Activated CD8-positive, alpha-beta memory T cell treated with anti-CD3 and anti-CD28 coated beads, Interleukin-2, amount 50 U/mL, for 48 hours (primary cell): Measurements from ENCODE around the gene PRKN.
"Not testable (repeated sequence)": the region's sequence is repeated elsewhere in the genome, so short reads cannot be mapped to it uniquely, and the experiment has no call there.

ENCODE experiments used
- DNase-seq: peaks from one replicate; pipeline ENCODE4 v3.0.0-alpha.2; 2020

Gene PRKN

DNA sequence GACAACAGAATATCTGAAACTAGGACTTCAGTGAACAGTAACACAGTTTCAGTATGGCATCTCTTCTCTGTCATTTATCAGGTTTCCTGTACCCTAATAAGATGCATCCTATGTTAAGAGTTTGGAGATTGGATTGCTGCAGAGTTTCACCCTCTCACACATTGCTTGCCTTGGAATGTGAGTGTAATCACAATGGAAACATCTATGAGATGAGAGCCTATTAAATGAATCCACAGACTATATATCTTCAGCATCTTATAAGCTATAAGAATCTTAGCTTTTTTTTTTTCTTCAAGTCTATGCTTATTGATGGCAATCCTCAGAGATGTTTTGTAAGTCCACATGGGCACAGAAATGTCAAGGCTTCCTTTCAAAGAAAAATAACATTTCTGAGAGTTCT lies 292.5 kb downstream of the PRKN start:
- DNase-seq = no peak

DNA sequence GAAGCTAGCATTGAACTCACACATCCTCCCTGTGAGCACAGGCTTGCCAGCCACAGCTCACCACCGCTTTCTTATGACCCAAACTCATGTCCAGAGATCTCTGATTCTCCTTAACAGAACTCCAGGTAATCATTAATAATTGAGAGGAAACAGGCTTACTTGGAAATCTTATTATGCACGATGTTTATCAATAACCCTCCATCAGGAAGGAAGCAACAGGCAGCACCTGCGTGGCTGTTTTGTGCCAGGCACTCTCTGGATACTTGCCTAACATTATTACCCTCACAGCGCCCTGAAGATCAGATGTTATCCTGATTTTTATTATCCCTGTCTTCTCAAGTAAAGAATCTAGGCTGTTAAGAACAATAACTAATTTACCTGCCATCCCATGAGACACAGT lies 306.6 kb downstream of the PRKN start:
- no peak for DNase-seq

DNA sequence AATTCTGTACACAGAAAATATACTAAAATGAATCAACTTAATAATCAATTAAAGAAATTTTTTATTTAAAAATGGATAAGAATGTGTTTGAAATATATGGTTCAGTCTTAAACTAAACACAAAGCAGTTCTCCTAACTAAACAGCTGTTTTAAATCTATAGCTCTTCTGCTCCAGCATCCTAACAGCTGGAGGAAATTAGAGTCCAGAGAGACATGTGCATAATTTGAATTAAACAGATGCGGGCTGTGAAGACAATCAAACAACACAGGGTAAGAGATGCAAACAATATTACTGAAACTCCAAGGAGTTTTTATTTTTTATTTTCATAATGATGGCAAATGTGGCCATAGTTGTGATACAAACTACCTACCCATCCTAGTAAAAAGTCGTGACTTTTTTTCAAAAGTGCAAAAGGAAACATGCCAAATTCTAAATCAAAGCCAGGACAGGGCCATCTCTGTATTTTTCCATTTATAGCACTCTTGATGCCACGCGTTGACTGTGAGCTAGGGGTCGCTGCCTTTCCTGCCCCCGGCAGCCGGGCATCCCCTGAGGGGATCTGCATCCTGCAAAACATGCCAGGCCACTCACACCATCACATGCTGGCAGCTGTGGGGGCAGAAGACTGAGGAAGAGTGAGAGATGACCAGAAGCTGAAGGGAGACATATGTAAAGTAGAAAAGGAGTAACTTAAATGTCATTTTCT lies 310.6 kb downstream of the PRKN start:
- DNase-seq = no peak

DNA sequence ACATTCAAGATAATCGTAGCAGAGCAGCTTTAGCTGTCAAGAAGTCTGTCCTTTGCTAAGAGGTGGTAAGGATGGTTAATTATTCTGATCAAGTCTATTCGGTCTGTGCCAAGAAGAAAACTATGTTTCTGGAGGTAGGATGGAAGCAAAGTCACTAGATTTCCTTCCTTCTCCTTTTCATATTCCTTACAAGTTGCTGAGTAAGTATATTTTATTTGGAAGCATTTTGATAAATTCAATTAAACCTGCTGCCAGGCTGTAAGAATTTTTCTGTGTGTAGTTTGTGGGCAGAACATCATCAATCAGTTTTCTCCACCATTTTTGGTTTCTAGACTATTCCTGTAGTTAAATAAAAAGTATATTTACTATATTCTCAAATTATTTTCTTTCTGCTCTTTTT lies 311.3 kb downstream of the PRKN start:
- no peak for DNase-seq

DNA sequence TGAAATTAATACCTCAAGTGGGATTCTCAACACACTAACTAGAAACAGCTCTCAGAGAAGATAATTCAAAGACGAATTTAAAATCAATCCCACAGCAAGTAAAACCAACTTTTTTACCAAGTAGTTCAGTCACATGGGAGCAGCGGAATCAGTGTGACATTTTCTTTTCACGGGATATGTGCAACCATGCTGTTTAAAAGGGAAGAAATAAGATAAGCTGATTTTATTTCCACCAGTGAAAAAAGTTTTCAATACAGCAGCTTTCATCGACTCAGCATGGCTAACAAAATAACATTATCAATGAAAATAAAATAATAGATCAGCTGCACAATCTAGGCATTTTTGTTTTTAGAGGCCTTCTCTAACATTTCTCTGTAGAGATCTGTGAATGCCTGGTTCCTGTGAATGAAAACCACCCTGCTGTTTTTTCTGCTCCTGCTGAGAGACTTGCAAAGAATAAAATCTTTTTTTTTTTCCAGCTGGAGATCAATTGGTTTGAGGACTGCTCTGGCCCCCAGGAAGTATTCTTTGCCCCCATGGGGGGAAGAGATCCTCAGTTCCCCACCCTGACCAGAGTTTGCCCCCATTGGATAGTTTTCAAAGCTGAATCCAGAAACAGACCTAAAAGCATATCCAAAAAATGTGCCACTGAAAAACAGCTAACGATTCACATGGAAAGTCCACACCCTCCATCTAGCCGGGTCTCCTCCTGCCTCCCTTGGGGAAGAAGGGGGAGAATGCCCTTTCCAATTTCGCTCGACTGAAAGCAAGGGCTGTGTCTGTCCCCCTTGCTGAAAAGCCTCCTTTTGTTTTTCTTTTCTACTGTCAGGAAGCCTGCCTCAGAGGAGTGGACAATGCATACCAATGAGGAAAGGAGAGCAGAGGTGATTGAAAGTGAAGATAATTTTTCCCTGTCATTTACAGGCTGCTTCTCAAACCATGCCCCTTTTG lies 317.6 kb downstream of the PRKN start:
- DNase-seq = no peak

DNA sequence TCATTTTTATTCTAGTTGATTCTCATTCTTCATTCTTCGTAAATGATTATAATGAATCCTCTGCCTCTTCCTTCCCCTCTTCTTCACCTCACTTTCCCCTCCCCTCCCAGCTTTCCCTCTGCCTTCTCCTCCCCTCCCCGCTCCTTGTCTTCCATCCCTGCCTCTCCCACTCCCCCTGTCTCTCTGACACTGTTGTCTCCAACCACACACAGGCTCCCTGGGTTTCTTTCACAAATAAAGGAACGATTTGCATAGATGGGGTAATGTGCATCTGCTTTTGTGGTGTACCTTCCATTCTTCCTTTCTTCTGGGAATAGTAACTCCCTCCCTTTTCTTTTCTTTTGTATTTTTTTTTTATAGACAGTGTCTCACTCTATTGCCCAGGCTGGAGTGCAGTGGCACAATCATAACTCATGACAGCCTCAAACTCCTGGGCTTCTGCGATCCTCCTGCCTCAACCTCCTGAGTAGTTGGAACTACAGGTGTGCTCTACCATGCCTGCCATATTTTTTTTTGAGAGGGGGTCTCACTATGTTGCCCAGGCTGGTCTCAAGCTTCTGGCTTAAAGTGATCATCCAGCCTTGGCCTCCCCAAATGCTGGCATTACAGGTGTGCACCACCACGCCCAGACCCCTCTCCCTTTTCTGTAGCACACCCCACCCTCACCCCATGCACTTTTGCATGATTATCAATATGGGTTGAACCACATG lies 318.6 kb downstream of the PRKN start:
- no peak for DNase-seq

DNA sequence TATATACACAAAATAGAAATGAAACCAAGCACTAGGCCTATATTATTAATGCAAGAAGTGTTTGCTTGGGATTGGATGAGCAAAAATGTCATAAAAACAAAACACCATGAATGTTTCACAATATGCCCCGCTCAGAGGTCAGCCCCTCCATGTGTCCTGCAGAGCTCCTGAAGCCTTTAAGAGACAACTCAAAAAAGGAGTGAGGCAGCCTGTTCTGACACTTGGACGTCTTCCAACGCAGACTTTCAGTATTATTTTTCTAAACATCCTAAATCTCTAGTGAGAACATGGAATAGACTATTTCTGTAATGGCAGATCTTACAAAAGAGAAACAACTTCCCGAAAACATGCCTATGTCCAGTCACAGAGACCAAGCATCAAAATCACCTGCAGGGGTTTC lies 322.6 kb downstream of the PRKN start:
- DNase-seq = no peak

DNA sequence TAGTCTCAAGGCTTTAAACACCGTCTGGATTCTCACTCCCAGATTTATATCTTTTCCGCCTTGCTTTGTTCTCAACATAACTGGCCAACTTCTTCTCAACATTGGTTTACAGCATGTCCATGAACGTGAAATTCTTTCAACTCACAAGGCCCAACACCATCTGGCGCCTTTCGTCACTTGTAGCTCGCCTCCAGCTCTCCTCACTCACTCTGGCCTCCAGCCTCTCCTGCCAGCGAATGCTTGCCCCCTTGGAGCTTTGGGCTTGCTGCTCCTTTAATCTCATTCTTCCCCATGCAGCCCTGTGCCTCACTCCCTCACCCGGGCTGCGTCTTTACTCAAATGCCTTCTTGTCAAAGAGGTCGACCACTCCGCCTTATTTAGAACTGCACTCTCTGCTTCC lies 324.5 kb downstream of the PRKN start:
- no peak for DNase-seq

DNA sequence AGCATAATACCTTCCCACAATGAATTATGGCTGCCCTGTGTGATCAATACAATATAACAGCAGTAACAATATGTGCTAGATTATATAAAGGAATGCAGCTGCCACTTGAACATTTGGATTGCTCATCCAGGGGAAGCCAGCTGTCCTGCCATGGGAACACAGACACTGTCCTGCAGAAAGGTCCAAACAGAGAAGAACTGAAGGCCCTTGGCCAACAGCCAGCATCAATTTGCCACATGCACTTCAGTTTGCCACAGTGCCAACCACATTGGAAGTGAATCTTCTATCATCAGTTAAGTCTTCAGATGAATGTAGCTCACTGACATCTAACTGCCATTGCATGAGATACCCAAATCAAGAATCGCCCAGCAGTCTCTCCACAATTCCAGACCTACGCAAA lies 332.4 kb downstream of the PRKN start:
- no peak for DNase-seq

DNA sequence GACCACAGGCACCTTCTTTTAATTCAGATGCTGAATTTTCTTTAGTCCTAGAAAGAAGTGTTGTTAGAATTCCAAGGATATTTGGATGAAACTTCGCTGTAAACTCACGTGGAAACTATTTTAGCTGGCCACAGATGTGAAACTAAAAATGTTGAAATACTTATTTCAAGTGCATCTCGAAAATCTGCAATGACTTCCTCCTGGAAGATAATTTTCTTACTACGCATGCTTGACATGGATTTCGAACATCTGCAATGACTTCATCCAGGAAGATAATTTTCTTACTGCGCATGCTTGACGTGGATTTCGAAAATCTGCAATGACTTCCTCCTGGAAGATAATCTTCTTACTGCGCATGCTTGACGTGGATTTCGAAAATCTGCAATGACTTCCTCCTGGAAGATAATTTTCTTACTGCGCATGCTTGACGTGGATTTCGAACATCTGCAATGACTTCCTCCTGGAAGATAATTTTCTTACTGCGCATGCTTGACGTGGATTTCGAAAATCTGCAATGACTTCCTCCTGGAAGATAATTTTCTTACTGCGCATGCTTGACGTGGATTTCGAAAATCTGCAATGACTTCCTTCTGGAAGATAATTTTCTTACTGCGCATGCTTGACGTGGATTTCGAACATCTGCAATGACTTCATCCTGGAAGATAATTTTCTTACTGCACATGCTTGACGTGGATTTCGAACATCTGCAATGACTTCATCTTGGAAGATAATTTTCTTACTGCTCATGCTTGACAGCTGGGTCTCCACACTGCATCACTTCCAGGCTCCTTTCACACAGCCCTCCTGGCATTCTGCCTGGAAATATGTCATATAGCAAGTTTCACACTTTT lies 336.4 kb downstream of the PRKN start:
- not testable (repeated sequence) for DNase-seq

DNA sequence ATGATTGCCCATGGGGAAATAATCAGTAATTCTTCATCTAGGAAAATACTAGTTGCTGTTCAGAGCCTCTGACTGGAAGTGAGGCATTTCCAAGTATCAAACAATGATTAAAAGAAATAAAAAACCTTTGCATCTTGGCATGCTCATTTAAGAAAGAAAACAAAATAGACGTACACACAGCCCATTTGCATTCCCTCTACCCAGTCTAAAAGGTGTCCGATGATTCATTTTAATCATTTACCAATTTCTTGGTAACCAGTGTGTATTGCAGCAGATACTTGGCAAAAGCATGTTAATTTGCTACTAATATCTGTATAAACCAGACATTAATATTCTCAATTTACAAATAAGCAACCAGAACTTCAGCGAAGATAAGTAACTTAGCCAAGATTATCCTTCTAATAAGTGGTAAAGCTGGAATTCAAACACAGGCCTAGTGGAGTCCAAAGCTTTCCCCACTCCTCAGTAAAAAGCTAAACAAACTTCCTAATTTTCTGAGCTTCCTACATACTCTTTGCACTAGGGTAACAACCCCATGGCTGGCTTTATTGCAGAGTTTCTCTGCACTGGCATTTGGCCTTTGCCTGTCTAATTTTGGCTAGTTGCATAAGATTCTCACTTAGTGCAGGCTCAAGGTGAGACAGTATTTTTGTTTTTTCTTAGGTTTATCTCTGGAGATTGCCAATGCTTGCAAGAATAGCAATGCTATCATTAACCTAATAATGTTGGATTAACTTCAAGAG lies 338.1 kb downstream of the PRKN start:
- DNase-seq = no peak

DNA sequence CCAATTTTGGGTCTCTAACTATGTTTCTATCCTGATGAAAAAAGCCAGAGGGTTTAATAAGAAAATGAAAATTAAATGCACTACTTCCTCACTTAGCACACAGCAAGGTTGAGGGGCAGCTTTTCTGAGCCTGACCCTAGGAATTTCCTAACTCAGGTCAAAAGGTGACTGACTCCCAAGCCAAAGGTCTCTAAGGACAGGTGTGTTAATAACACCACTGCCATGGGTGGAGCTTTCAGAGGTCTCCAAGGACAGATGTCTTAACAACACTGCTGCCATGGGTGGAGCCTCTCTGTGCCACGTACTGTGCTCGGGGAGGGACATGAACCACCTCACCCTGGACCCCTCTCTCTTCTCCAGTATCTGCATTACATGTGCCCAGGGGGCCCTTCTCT lies 339.2 kb downstream of the PRKN start:
- no peak for DNase-seq

DNA sequence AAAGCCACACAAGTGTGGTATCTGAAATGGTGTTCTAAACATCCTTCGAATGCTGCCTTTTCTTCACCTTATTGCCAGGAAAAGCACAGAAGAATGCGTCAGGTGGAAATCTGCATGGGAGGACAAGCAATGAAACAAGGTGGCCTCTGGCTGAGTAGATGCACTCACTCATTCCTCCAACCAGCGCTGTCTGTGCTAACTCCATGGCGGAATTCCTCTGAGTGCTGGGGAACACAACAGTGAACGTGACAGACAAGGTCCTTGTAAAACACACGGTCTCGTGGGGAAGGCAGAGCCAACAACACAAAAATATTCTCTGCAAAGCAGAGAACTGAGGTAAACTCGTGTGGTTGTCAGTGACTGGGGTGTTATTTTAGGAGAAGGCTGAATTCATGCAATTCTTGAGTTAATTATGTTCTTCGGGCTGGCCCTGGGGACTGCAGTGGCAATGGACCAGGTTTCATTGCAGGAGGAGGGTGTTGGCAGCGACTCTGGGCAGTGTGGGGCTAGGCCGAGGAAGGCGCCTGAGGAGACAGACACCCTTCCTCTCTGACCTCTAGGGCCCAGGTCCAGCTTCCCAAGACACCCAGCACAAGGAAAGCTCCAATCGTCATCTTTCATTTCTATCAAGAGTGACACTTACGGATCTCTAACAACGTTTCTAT lies 339.7 kb downstream of the PRKN start:
- no peak for DNase-seq

DNA sequence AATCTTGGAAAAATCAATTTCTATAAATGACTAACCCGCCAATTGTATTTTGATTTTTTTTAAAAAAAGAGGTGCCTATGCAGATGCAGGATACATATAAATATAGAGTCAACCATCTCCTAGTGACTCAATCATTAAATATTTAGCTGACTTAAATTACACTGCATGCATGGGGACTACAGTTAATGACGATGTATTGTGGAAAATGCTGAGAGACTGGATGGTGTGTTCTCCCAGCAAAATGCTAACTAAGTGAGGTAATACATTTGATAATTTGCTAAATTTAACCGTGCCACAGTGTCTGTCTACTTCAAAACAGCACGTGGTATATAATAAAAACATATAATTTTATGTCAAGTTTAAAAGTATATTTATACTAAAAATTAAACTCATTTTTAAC lies 341.6 kb downstream of the PRKN start:
- no peak for DNase-seq

DNA sequence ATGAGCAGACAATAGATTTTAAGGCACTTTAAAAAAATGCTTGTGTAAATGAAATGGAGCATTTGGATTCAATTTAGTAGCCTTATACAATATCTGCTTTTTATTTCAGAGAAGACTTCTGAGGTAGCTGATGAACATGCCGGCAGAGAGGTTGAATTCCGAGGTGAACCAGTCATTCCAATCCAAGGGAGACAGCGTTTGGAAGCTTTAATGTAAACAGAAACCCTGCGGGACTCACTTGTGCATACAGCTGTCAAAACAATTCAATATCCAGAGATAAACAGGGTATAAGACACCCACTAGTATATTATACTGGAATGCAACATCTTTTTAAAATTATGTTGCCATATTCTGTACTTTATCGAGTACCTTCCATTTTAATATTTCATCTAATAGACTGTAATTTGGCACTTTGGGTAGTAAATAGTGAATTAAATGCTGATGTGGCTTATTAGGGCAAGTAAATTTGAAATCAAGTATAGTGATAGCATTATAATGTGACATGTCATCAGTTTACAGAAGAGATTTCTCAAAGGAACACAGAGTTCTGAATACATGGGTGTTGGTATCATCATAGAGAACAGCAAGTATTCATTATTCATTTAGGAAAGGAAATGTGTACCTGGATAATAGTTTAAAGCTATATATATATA lies 347.7 kb downstream of the PRKN start:
- no peak for DNase-seq

DNA sequence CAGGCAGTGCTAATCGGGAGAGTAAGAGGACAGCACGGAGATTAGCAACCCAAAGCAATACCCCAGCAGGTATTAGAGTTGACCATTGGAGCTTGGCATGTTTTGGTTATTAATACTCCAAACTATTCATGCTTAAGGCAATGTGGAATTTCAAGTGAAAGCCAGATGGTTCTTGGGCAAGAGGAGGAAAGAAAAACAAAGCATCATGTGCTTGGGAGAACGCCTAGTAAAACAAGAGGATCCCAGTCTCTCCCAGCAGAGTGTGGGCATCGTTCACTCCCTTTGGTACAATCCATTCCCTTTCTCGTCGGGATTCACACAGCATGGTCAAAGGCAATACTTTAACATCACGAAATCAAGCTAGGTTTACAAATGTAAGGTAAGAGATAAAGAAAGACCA lies 349.8 kb downstream of the PRKN start:
- no peak for DNase-seq

DNA sequence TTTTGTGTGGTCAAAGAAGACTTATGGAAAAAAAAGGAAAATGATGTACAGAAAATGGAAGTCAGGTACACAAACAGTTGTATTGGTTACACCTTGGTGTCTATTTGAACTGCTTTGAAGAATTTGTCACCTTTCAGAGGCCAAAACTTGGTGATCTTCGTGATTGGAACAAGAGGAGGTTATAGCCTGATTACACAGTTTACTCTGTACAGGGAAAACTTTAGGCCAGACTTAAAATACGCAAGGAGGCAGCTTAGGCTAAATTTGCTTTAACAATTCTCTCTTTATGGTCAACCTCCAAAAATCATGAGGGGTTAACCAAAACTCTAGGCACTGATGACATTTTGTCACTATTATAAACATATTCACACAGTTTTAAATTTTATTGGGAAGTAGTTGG lies 353.7 kb downstream of the PRKN start:
- DNase-seq = no peak

DNA sequence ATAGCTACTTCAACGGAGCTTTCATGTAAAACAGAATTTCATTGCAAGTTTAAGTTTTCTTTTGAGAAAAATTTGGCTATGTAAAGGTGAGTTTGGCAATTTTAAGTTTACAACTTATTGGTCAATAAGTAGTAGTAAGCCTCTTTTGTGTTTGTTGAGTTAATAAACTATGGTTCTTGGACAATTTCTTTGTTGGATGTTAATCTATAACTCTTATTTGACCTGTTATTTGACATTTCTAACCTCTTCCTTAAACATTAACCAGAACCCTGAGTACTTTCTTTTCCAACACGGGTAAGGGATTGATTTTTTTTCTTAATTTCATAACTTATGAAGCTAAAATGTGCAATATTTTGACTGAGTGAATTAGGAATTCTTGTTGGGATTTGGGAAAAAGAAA lies 354.4 kb downstream of the PRKN start:
- DNase-seq = no peak

DNA sequence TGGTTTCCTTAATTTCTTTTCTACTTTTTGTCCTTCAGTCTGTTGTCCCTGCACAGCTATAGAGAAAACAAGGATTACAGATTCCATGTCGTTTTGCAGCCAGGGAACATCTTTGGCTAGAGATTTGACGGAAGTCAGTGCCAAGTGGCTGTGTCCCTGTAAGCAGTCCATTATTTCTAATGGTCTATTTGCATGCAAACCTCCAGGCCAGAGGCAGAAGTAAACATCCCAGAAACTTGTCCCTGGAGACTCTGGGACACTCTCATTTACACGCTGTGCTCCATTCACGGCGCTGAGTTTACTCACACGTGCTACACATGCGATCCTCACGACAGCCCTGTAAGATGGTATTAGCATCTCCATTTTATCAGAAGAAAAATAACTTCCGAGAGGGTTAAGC lies 355.5 kb downstream of the PRKN start:
- no peak for DNase-seq

DNA sequence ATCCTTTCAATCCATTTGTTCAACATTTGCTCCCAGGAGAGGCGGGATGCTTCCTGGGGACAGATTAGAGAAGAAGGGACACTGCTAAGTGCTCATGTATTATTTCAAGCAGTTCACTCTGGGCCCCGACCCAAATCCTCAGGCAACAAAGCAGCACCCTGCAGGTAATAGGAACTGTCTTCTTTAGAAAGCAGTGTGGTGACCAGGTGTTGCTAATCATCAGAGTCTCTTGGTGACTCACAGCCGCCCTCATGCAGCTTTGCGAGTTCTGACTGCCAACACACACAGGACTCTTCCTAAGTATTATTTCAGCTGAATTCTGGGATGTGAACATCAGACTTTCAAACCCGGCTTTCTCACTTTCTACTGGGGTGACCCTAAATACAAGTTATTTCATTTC lies 356.4 kb downstream of the PRKN start:
- no peak for DNase-seq

DNA sequence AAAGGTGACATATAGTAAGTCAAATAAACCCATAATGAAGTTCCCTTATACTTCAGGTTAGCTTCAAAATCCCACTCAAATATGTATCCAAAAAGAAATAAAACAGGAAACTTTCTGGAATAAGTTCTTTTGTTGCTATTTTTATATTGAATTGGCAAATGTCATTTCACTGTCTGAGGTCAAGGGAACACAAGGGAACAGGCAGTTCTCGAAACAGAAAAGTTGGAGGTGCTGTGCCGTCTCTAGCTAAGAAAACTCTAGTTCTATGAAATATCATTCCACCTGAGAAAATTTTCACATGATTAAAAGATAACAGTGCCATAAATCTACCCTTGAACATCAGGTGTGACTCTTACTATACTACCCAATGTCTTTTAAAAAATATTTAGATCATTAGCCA lies 358.5 kb downstream of the PRKN start:
- DNase-seq = no peak
